ENCODE results near the gene FYTTD1.

FYTTD1 gene

GRCh38 chr3:197758512-197758911, 8.8 kb downstream of the FYTTD1 start:
- no peak for TF ChIP-seq CTCF (IDR thresholded peaks at IDR 0.05; ENCODE audit: low read depth, low read length)
- H3K4me3 ChIP-seq (ENCODE audit: low read depth, low read length): no peak overlapping the region
- in situ Hi-C loops (cut with HindIII; ENCODE audit: low sequenced_read_pairs): no loop called here
- DNase-seq (ENCODE audit: low read depth, low spot score): no peak

- TF ChIP-seq CTCF (IDR thresholded peaks at IDR 0.05; ENCODE audit: low read depth, low read length): no peak
- no peak for DNase-seq (ENCODE audit: low read depth, low spot score)
- H3K4me3 ChIP-seq (ENCODE audit: low read depth, low read length): no peak overlapping the region
- in situ Hi-C loops (cut with HindIII; ENCODE audit: low sequenced_read_pairs): no loop called here
Observed at GRCh38 chr3:197761784-197762183, 12.1 kb downstream of the FYTTD1 start.

GRCh38 chr3:197775317-197775716, 25.6 kb downstream of the FYTTD1 start:
- no peak for TF ChIP-seq CTCF (IDR thresholded peaks at IDR 0.05; ENCODE audit: low read depth, low read length)
- DNase-seq (ENCODE audit: low read depth, low spot score): no peak
- in situ Hi-C loops (cut with HindIII; ENCODE audit: low sequenced_read_pairs): no loop called here
- H3K4me3 ChIP-seq (ENCODE audit: low read depth, low read length): no peak overlapping the region

GRCh38 chr3:197782230-197782629, 32.5 kb downstream of the FYTTD1 start:
- DNase-seq (ENCODE audit: low read depth, low spot score): no peak
- TF ChIP-seq CTCF (IDR thresholded peaks at IDR 0.05; ENCODE audit: low read depth, low read length): no peak
- in situ Hi-C loops (cut with HindIII; ENCODE audit: low sequenced_read_pairs): no loop called here
- H3K4me3 ChIP-seq (ENCODE audit: low read depth, low read length): no peak overlapping the region

- in situ Hi-C loops (cut with HindIII; ENCODE audit: low sequenced_read_pairs): no loop called here
- no peak for DNase-seq (ENCODE audit: low read depth, low spot score)
- H3K4me3 ChIP-seq (ENCODE audit: low read depth, low read length): no peak overlapping the region
- TF ChIP-seq CTCF (IDR thresholded peaks at IDR 0.05; ENCODE audit: low read depth, low read length): no peak
Observed at GRCh38 chr3:197784019-197784585, 34.4 kb downstream of the FYTTD1 start.

- no peak for DNase-seq (ENCODE audit: low read depth, low spot score)
- no peak overlapping the region for H3K4me3 ChIP-seq (ENCODE audit: low read depth, low read length)
- in situ Hi-C loops (cut with HindIII; ENCODE audit: low sequenced_read_pairs): no loop called here
- no peak for TF ChIP-seq CTCF (IDR thresholded peaks at IDR 0.05; ENCODE audit: low read depth, low read length)
Observed at GRCh38 chr3:197787412-197787811, 37.7 kb downstream of the FYTTD1 start.

GRCh38 chr3:197789309-197789708, 39.6 kb downstream of the FYTTD1 start:
- TF ChIP-seq CTCF (IDR thresholded peaks at IDR 0.05; ENCODE audit: low read depth, low read length): no peak
- in situ Hi-C loops (cut with HindIII; ENCODE audit: low sequenced_read_pairs): no loop called here
- no peak overlapping the region for H3K4me3 ChIP-seq (ENCODE audit: low read depth, low read length)
- DNase-seq (ENCODE audit: low read depth, low spot score): no peak

All from astrocyte of the spinal cord (primary cell).